ENCODE results near the gene CDPF1. TPM values are rescaled to one million over a fixed set of nuclear protein-coding genes. Genes with fewer than 3 reads are reported as not detected.

The CDPF1 gene
- total RNA-seq, 1 experiment from 2014 or later: 8.1 TPM

DNA sequence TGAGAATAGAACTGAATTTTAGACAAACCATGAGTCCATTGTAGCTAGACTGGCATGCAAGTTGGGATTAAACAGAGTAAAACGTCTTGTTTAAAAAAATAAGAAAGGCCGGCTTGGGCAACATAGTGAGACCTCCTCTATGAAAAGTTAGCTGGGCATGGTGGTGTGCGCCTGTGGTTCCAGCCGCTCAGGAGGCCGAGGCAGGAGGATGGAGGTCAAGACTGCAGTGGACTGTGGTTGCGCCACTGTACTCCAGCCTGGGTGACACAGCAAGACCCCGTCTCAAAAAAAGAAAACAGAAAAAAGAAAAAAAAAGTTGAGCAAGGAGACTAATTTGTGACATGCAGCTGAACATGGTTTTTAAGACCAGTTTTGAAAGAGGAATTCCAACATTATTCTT is 23.5 kb downstream of the CDPF1 start:
- H2BK120ac ChIP-seq (ENCODE audit: low read depth, low read length, poor library complexity, severe bottlenecking): no peak overlapping the region
- TF ChIP-seq, protein P1, sequence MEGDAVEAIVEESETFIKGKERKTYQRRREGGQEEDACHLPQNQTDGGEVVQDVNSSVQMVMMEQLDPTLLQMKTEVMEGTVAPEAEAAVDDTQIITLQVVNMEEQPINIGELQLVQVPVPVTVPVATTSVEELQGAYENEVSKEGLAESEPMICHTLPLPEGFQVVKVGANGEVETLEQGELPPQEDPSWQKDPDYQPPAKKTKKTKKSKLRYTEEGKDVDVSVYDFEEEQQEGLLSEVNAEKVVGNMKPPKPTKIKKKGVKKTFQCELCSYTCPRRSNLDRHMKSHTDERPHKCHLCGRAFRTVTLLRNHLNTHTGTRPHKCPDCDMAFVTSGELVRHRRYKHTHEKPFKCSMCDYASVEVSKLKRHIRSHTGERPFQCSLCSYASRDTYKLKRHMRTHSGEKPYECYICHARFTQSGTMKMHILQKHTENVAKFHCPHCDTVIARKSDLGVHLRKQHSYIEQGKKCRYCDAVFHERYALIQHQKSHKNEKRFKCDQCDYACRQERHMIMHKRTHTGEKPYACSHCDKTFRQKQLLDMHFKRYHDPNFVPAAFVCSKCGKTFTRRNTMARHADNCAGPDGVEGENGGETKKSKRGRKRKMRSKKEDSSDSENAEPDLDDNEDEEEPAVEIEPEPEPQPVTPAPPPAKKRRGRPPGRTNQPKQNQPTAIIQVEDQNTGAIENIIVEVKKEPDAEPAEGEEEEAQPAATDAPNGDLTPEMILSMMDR (conservative IDR thresholded peaks at IDR 0.05): no peak
- no peaks in the 10 kb centered on the region for H3K79me2 ChIP-seq (ENCODE audit: insufficient read depth, low read length)
- no peaks in the 10 kb centered on the region for H3K4me1 ChIP-seq (ENCODE audit: insufficient read depth, low read length)
- H2AK5ac ChIP-seq (ENCODE audit: insufficient read length, low read length): no peak overlapping the region
- no peak overlapping the region for H4K5ac ChIP-seq (ENCODE audit: insufficient read length, low read depth, low read length)
- H3K27ac Mint-ChIP-seq: no peak overlapping the region
- no peak overlapping the region for H4K91ac ChIP-seq (ENCODE audit: insufficient read length, low read depth, low read length)
- no peaks in the 10 kb centered on the region for H3K27me3 Mint-ChIP-seq (ENCODE audit: low read depth)
- no peaks in the 10 kb centered on the region for H3K9me3 ChIP-seq (ENCODE audit: control insufficient read depth, low read depth, low read length)
- H3K18ac ChIP-seq (ENCODE audit: insufficient read length, low read depth, low read length): no peak overlapping the region
- no peak overlapping the region for H2BK12ac ChIP-seq (ENCODE audit: insufficient read length, low read depth, low read length)
- H2BK5ac ChIP-seq (ENCODE audit: insufficient read length, low read length): no peak overlapping the region
- H3K27me3 ChIP-seq (ENCODE audit: insufficient read depth, low read length): no peaks in the 10 kb centered on the region
- H3K9me3 Mint-ChIP-seq: no peaks in the 10 kb centered on the region; a peak in 2 of 5 replicates
- no peak overlapping the region for H3T11ph ChIP-seq (ENCODE audit: low read length)
- H3K27ac ChIP-seq (ENCODE audit: insufficient read length, low read depth, low read length): no peak overlapping the region
- H2BK15ac ChIP-seq (ENCODE audit: low read depth, low read length): no peak overlapping the region
- H3K79me1 ChIP-seq (ENCODE audit: insufficient read depth, low read depth, low read length, poor library complexity, severe bottlenecking): no peaks in the 10 kb centered on the region
- H3K4me1 Mint-ChIP-seq: peaks cover 5 to 14% of the 10 kb centered on the region in 2 experiments
- H3K36me3 Mint-ChIP-seq (ENCODE audit: insufficient read depth in 1 of 3, low read depth in 3 of 3): no peaks in the 10 kb centered on the region
- no peak overlapping the region for H3K56ac ChIP-seq (ENCODE audit: insufficient read length, low read depth, low read length)
- H3K4ac ChIP-seq (ENCODE audit: low read depth, low read length): no peak overlapping the region
- no peak overlapping the region for H3K23ac ChIP-seq (ENCODE audit: insufficient read length, low read depth, low read length)
- H2AFZ ChIP-seq (ENCODE audit: low read length): no peak overlapping the region
- no peak overlapping the region for H2BK20ac ChIP-seq (ENCODE audit: low read depth, low read length, poor library complexity, severe bottlenecking)
- no CpG with 5 or more reads among the region's 7 CpGs for WGBS (ENCODE audit: extremely low coverage, insufficient read length, low lambda C conversion rate)
- no peak for DNase-seq
- H3K23me2 ChIP-seq (ENCODE audit: insufficient read length, low read depth, low read length, poor library complexity, severe bottlenecking): no peaks in the 10 kb centered on the region
- H4K20me1 ChIP-seq (ENCODE audit: control insufficient read depth, insufficient read depth, insufficient read length): no peaks in the 10 kb centered on the region
- no peak overlapping the region for H3K14ac ChIP-seq (ENCODE audit: insufficient read depth, low read length)
- H3K4me2 ChIP-seq (ENCODE audit: insufficient read depth, insufficient read length, low read length): no peak overlapping the region
- H3K9ac ChIP-seq (ENCODE audit: extremely low read depth, insufficient read length, low read length): no peak overlapping the region
- no peak overlapping the region for H3K4me3 Mint-ChIP-seq
- H4K8ac ChIP-seq (replicated peaks; ENCODE audit: insufficient read length, low read depth, low read length): no peak overlapping the region
